Measurements from ENCODE around the gene MRGPRF. TPM values are rescaled to one million over a fixed set of nuclear protein-coding genes. Genes with fewer than 3 reads are reported as not detected.

Gene MRGPRF
- total and polyA plus RNA-seq, 2 experiments from 2014 or later = 20.7 to 25.3 TPM

GRCh38 chr11:69003301-69003865 lies 9.7 kb downstream of the MRGPRF start:
- Histone ChIP-seq H2AFZ (no peak overlapping the region), H3F3A (ENCODE audit: insufficient read depth) (peaks cover 23% of the 10 kb centered on the region), H3K79me2 (ENCODE audit: insufficient read depth) (no peaks in the 10 kb centered on the region), H4K20me1 (ENCODE audit: insufficient read depth) (no peaks in the 10 kb centered on the region), H3K4me1 (ENCODE audit: insufficient read depth) (peaks cover 21% of the 10 kb centered on the region), H3K27ac (no peak overlapping the region), H3K9me2 (ENCODE audit: insufficient read depth) (no peaks in the 10 kb centered on the region), H3K9me3 (ENCODE audit: low read depth) (no peaks in the 10 kb centered on the region), H3K4me2 (ENCODE audit: unreplicated experiment) (no peak overlapping the region), H3K4me3 (no peak overlapping the region), H3K9ac (no peak overlapping the region), H3K36me3 (ENCODE audit: low read depth) (no peaks in the 10 kb centered on the region), H3K27me3 (replicated peaks; ENCODE audit: insufficient read depth) (no peaks in the 10 kb centered on the region)
- 86 to 89% methylated on average over 8 to 9 of the region's 9 CpGs for WGBS, 2 experiments (ENCODE audit: low coverage in 1 of 2, low lambda C conversion rate in 2 of 2, missing lambda C conversion rate in 2 of 2)
- TF ChIP-seq EZH2phosphoT487 (IDR thresholded peaks at IDR 0.05; ENCODE audit: insufficient read depth, low read depth) (no peak), EZH2 (IDR thresholded peaks at IDR 0.05; ENCODE audit: insufficient read depth, poor library complexity, severe bottlenecking) (no peak)
- DNase-seq = no peak
- in situ Hi-C loops (cut with MboI) = no loop called here

GRCh38 chr11:69002570-69003231 lies 10.3 kb downstream of the MRGPRF start:
- H3K9me3 ChIP-seq (ENCODE audit: low read depth) = no peaks in the 10 kb centered on the region
- no peaks in the 10 kb centered on the region for H3K36me3 ChIP-seq (ENCODE audit: low read depth)
- no peaks in the 10 kb centered on the region for H4K20me1 ChIP-seq (ENCODE audit: insufficient read depth)
- WGBS, 2 experiments (ENCODE audit: low coverage in 1 of 2, low lambda C conversion rate in 2 of 2, missing lambda C conversion rate in 2 of 2) = 80 to 81% methylated on average over 11 to 13 of the region's 13 CpGs
- no peak overlapping the region for H2AFZ ChIP-seq
- no peak overlapping the region for H3K4me2 ChIP-seq (ENCODE audit: unreplicated experiment)
- H3K4me3 ChIP-seq = no peak overlapping the region
- no peak overlapping the region for H3K27ac ChIP-seq
- H3K9ac ChIP-seq = no peak overlapping the region; the same call in 1 of the 2 replicates
- no peaks in the 10 kb centered on the region for H3K27me3 ChIP-seq (replicated peaks; ENCODE audit: insufficient read depth)
- no peaks in the 10 kb centered on the region for H3K79me2 ChIP-seq (ENCODE audit: insufficient read depth)
- no peak for DNase-seq
- H3K4me1 ChIP-seq (ENCODE audit: insufficient read depth) = peaks cover 14% of the 10 kb centered on the region
- in situ Hi-C loops (cut with MboI) = no loop called here
- H3F3A ChIP-seq (ENCODE audit: insufficient read depth) = peaks cover 16% of the 10 kb centered on the region
- no peaks in the 10 kb centered on the region for H3K9me2 ChIP-seq (ENCODE audit: insufficient read depth)
- TF ChIP-seq EZH2phosphoT487 (IDR thresholded peaks at IDR 0.05; ENCODE audit: insufficient read depth, low read depth) = no peak
- TF ChIP-seq EZH2 (IDR thresholded peaks at IDR 0.05; ENCODE audit: insufficient read depth, poor library complexity, severe bottlenecking) = no peak

GRCh38 chr11:69002110-69002569 lies 10.9 kb downstream of the MRGPRF start:
- DNase-seq = peak; percentile 43
- no peak overlapping the region for H2AFZ ChIP-seq
- H3K36me3 ChIP-seq (ENCODE audit: low read depth) = no peaks in the 10 kb centered on the region
- no peak overlapping the region for H3K4me3 ChIP-seq
- H3K27ac ChIP-seq = no peak overlapping the region
- no peaks in the 10 kb centered on the region for H3K79me2 ChIP-seq (ENCODE audit: insufficient read depth)
- H3K9me3 ChIP-seq (ENCODE audit: low read depth) = no peaks in the 10 kb centered on the region
- peaks cover 12% of the 10 kb centered on the region for H3K4me1 ChIP-seq (ENCODE audit: insufficient read depth)
- H3K9ac ChIP-seq = no peak overlapping the region; the same call in 1 of the 2 replicates
- no peaks in the 10 kb centered on the region for H4K20me1 ChIP-seq (ENCODE audit: insufficient read depth)
- no peaks in the 10 kb centered on the region for H3K9me2 ChIP-seq (ENCODE audit: insufficient read depth)
- no peak overlapping the region for H3K4me2 ChIP-seq (ENCODE audit: unreplicated experiment)
- TF ChIP-seq EZH2 (IDR thresholded peaks at IDR 0.05; ENCODE audit: insufficient read depth, poor library complexity, severe bottlenecking) (no peak), EZH2phosphoT487 (IDR thresholded peaks at IDR 0.05; ENCODE audit: insufficient read depth, low read depth) (no peak)
- in situ Hi-C loops (cut with MboI) = no loop called here
- peaks cover 15% of the 10 kb centered on the region for H3F3A ChIP-seq (ENCODE audit: insufficient read depth)
- no peaks in the 10 kb centered on the region for H3K27me3 ChIP-seq (replicated peaks; ENCODE audit: insufficient read depth)
- 47 to 55% methylated on average over 6 of the region's 6 CpGs for WGBS, 2 experiments (ENCODE audit: low coverage in 1 of 2, low lambda C conversion rate in 2 of 2, missing lambda C conversion rate in 2 of 2)

- H3K4me2 ChIP-seq (ENCODE audit: unreplicated experiment) = peak overlapping the region; percentile 46
- in situ Hi-C loops (cut with MboI) = no loop called here
- no peaks in the 10 kb centered on the region for H3K79me2 ChIP-seq (ENCODE audit: insufficient read depth)
- WGBS, 2 experiments (ENCODE audit: low coverage in 1 of 2, low lambda C conversion rate in 2 of 2, missing lambda C conversion rate in 2 of 2) = 72 to 74% methylated on average over 23 of the region's 23 CpGs
- H3K36me3 ChIP-seq (ENCODE audit: low read depth) = no peaks in the 10 kb centered on the region
- no peak overlapping the region for H3K4me3 ChIP-seq
- peak overlapping the region; percentile 71 for H3K27ac ChIP-seq
- H4K20me1 ChIP-seq (ENCODE audit: insufficient read depth) = no peaks in the 10 kb centered on the region
- H2AFZ ChIP-seq = no peak overlapping the region
- H3K27me3 ChIP-seq (replicated peaks; ENCODE audit: insufficient read depth) = no peaks in the 10 kb centered on the region
- no peaks in the 10 kb centered on the region for H3K9me3 ChIP-seq (ENCODE audit: low read depth)
- H3K9me2 ChIP-seq (ENCODE audit: insufficient read depth) = no peaks in the 10 kb centered on the region
- peaks cover 12% of the 10 kb centered on the region for H3K4me1 ChIP-seq (ENCODE audit: insufficient read depth)
- TF ChIP-seq EZH2 (IDR thresholded peaks at IDR 0.05; ENCODE audit: insufficient read depth, poor library complexity, severe bottlenecking) (no peak), EZH2phosphoT487 (IDR thresholded peaks at IDR 0.05; ENCODE audit: insufficient read depth, low read depth) (no peak)
- H3K9ac ChIP-seq = peak overlapping the region; percentile 63
- no peak for DNase-seq
- H3F3A ChIP-seq (ENCODE audit: insufficient read depth) = peaks cover 15% of the 10 kb centered on the region
These were observed 11.6 kb downstream of the MRGPRF start for GRCh38 chr11:69001243-69002081.

All from GM23248 (cell line).